HG03108 (cell line): ENCODE measurements around the gene CSRNP3.
"Not testable (repeated sequence)": the region's sequence is repeated elsewhere in the genome, so short reads cannot be mapped to it uniquely, and the experiment has no call there.

Source experiments
- ATAC-seq: cut with Tn5 transposase; IDR thresholded peaks from one replicate; pipeline ENCODE4 v1.9.1; 2021; ENCODE audit warnings: moderate library complexity; ENCODE audit not compliant: unreplicated experiment

Gene CSRNP3

GRCh38 chr2:165629776-165630175, 160.3 kb downstream of the CSRNP3 start:
- no peak for ATAC-seq

GRCh38 chr2:165630236-165630635, 160.7 kb downstream of the CSRNP3 start:
- no peak for ATAC-seq

- ATAC-seq: no peak
Observed at GRCh38 chr2:165631089-165631488, 161.6 kb downstream of the CSRNP3 start.

- no peak for ATAC-seq
Observed at GRCh38 chr2:165632594-165632993, 163.1 kb downstream of the CSRNP3 start.

GRCh38 chr2:165633431-165633830, 163.9 kb downstream of the CSRNP3 start:
- ATAC-seq: no peak

GRCh38 chr2:165634282-165634681, 164.8 kb downstream of the CSRNP3 start:
- no peak for ATAC-seq

GRCh38 chr2:165634855-165635254, 165.4 kb downstream of the CSRNP3 start:
- ATAC-seq: no peak

- no peak for ATAC-seq
Observed at GRCh38 chr2:165635532-165635931, 166.0 kb downstream of the CSRNP3 start.

GRCh38 chr2:165636959-165637358, 167.5 kb downstream of the CSRNP3 start:
- ATAC-seq: no peak

- ATAC-seq: no peak
Observed at GRCh38 chr2:165637396-165637795, 167.9 kb downstream of the CSRNP3 start.

- ATAC-seq: no peak
Observed at GRCh38 chr2:165639504-165639903, 170.0 kb downstream of the CSRNP3 start.

GRCh38 chr2:165640247-165640929, 170.9 kb downstream of the CSRNP3 start:
- ATAC-seq: no peak

- ATAC-seq: no peak
Observed at GRCh38 chr2:165645930-165646831, 176.7 kb downstream of the CSRNP3 start.

GRCh38 chr2:165647409-165647808, 177.9 kb downstream of the CSRNP3 start:
- ATAC-seq: no peak

GRCh38 chr2:165648801-165649200, 179.3 kb downstream of the CSRNP3 start:
- ATAC-seq: no peak

GRCh38 chr2:165651233-165651632, 181.7 kb downstream of the CSRNP3 start:
- no peak for ATAC-seq

GRCh38 chr2:165655661-165656060, 186.2 kb downstream of the CSRNP3 start:
- no peak for ATAC-seq

- ATAC-seq: peak; percentile 75
Observed at GRCh38 chr2:165660361-165660760, 190.9 kb downstream of the CSRNP3 start.

GRCh38 chr2:165662720-165663119, 193.2 kb downstream of the CSRNP3 start:
- ATAC-seq: no peak

- no peak for ATAC-seq
Observed at GRCh38 chr2:165665614-165666013, 196.1 kb downstream of the CSRNP3 start.

GRCh38 chr2:165666073-165666472, 196.6 kb downstream of the CSRNP3 start:
- ATAC-seq: not testable (repeated sequence)

GRCh38 chr2:165666605-165667004, 197.1 kb downstream of the CSRNP3 start:
- no peak for ATAC-seq
